Lung (tissue), 12 donors: ENCODE results near the gene RABGAP1. TPM values are rescaled to one million over a fixed set of nuclear protein-coding genes. Genes with fewer than 3 reads are reported as not detected.

ENCODE experiments used
- ATAC-seq: fragments of 200-7000 bp; cut with Tn5 transposase; one replicate; pipeline ENCODE4 v1.9.1; 2020; ENCODE audit warnings: moderate number of reproducible peaks; ENCODE audit not compliant: insufficient read depth, low FRiP score
- DNase-seq, 3 donors: peaks; one replicate each; pipeline ENCODE4 v3.0.0-alpha.2; 2013 to 2017
- H3K27ac ChIP-seq, 2 donors: one replicate each; pipeline ENCODE4 v1.5.1; 2013; ENCODE audit warnings: mild to moderate bottlenecking in 2 of 2, moderate library complexity in 2 of 2, control low read depth in 1 of 2, inconsistent platforms in 1 of 2, low read depth in 1 of 2, low read length in 1 of 2
- H3K27me3 ChIP-seq, 3 donors: one replicate each; pipeline ENCODE4 v1.5.1; 2013; ENCODE audit warnings: low read length in 2 of 3; ENCODE audit not compliant: control insufficient read depth in 3 of 3, insufficient read depth in 3 of 3
- H3K36me3 ChIP-seq, 4 donors: one replicate each; pipeline ENCODE4 v1.5.1; 2013; ENCODE audit warnings: low read length in 4 of 4, mild to moderate bottlenecking in 1 of 4, moderate library complexity in 1 of 4; ENCODE audit not compliant: control insufficient read depth in 4 of 4, insufficient read depth in 4 of 4
- H3K4me1 ChIP-seq, 5 donors: one replicate each; pipeline ENCODE4 v1.5.1; 2013; ENCODE audit warnings: low read length in 5 of 5, mild to moderate bottlenecking in 2 of 5, moderate library complexity in 1 of 5; ENCODE audit not compliant: control insufficient read depth in 5 of 5, insufficient read depth in 5 of 5
- H3K4me3 ChIP-seq: one replicate; pipeline ENCODE4 v1.5.1; 2013; ENCODE audit warnings: mild to moderate bottlenecking, control low read depth, moderate library complexity
- H3K9ac ChIP-seq, 2 donors: one replicate each; pipeline ENCODE4 v1.5.1; 2013; ENCODE audit warnings: low read length in 2 of 2, control low read depth in 1 of 2; ENCODE audit not compliant: insufficient read depth in 1 of 2
- H3K9me3 ChIP-seq, 4 donors: one replicate each; pipeline ENCODE4 v1.5.1; 2013; ENCODE audit warnings: low read length in 3 of 4, mild to moderate bottlenecking in 1 of 4, moderate library complexity in 1 of 4; ENCODE audit not compliant: control insufficient read depth in 4 of 4, insufficient read depth in 3 of 4
- WGBS, 2 donors: extraction: QIAGEN DNeasy Blood & Tissue Kit; methylation state at CpG; one replicate each; pipeline ENCODE4 v1.1.7; 2013; 5-methylcytosine and 5-hydroxymethylcytosine counted together
- polyA plus RNA-seq, 2 donors: library from polyadenylated mRNA; stranded (reverse); fragments of 200-250 nt; gene quantifications; one replicate each; pipeline ENCODE4 v1.2.1, GENCODE V29; 2013
- total RNA-seq, 2 donors: library from RNA; depleted of rRNA in 1 of 2; stranded (reverse); fragments of >200 nt in 1 of 2; gene quantifications; one replicate each; pipeline ENCODE4 v1.2.1, GENCODE V29; 2014 to 2021
- TF ChIP-seq, protein P1 (sequence below): IDR thresholded peaks from 2 replicates; pipeline ENCODE4 v1.5.1; 2012; ENCODE audit warnings: mild to moderate bottlenecking; ENCODE audit errors: control extremely low read depth, extremely low read depth
- donor health status: control.
- donor health status: control.
- donor health status: Bipolar disorder and iron deficiency.
- donor health status: healthy.
- donor health status: DM: yes; HTN: yes; CAD: no.

RABGAP1 gene
- total and polyA plus RNA-seq, 4 donors, result 9.6 to 103 (median 34.9) TPM

DNA sequence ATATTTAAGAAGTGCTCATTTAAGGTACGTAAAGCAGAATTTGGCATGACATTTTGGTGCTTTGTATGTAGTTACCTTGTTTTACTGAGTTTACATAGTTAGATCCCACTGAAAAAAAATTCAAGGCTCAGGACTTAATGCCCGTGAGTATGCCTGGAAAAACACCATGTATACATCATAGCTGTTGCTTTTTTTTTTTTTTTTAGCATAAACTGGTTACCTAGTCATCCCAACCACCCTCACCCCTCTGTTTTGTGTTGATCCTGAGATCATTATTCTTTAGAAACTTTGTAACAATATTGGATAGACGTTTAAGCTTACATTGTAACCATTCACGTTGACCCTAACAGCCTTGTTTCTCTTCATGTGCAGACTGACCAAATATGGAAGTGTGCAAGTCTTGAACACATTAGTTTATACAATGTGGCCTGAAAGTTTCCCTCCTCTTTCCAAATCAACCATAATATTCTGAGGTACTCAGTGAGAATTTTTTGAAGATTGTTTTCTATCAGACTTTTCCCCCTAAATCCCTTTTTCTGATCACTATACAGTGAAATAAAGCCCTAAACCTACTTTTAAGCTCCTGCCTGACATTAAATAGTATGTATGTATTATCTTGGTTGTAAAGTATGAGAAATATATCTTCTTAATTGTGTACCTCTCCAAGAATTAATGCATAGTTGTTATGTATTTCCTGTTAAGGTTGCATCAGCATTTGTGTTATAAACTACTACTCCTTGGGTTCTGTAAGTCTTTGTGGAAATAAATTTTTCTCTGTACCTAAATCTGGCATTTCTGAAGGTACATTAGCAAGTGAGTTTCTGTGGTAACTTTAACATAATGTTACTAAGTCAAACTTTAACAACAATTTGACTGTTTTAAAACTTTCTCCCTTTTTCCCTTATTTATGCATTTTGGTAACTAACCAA is 4.4 kb downstream of the RABGAP1 start:
- Histone ChIP-seq H3K27ac (no peak overlapping the region), H3K9me3 (no peaks in the 10 kb centered on the region), H3K9ac (no peak overlapping the region), H3K4me3 (no peak overlapping the region), H3K4me1 (peaks cover 4 to 25% (median 12%) of the 10 kb centered on the region in 5 donors), H3K27me3 (no peaks in the 10 kb centered on the region), H3K36me3 (peaks cover 0 to 4% (median 0%) of the 10 kb centered on the region in 4 donors)
- DNase-seq (no peak), ATAC-seq (no peak)
- 77 to 78% methylated on average over 4 of the region's 4 CpGs for WGBS, 2 donors
- TF ChIP-seq, protein P1, sequence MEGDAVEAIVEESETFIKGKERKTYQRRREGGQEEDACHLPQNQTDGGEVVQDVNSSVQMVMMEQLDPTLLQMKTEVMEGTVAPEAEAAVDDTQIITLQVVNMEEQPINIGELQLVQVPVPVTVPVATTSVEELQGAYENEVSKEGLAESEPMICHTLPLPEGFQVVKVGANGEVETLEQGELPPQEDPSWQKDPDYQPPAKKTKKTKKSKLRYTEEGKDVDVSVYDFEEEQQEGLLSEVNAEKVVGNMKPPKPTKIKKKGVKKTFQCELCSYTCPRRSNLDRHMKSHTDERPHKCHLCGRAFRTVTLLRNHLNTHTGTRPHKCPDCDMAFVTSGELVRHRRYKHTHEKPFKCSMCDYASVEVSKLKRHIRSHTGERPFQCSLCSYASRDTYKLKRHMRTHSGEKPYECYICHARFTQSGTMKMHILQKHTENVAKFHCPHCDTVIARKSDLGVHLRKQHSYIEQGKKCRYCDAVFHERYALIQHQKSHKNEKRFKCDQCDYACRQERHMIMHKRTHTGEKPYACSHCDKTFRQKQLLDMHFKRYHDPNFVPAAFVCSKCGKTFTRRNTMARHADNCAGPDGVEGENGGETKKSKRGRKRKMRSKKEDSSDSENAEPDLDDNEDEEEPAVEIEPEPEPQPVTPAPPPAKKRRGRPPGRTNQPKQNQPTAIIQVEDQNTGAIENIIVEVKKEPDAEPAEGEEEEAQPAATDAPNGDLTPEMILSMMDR, result no peak

- Histone ChIP-seq H3K27ac (no peak overlapping the region), H3K9me3 (no peaks in the 10 kb centered on the region), H3K27me3 (no peaks in the 10 kb centered on the region), H3K4me1 (peaks cover 4 to 20% (median 14%) of the 10 kb centered on the region in 5 donors), H3K36me3 (peaks cover 0 to 4% (median 0%) of the 10 kb centered on the region in 4 donors), H3K4me3 (no peak overlapping the region), H3K9ac (no peak overlapping the region)
- ATAC-seq, result no peak
- 72 to 75% methylated on average over 1 of the region's 1 CpG for WGBS, 2 donors
- DNase-seq, result no peak
- TF ChIP-seq, protein P1, result no peak
Measured at GRCh38 chr9:122946461-122947005, 5.7 kb downstream of the RABGAP1 start.

DNA sequence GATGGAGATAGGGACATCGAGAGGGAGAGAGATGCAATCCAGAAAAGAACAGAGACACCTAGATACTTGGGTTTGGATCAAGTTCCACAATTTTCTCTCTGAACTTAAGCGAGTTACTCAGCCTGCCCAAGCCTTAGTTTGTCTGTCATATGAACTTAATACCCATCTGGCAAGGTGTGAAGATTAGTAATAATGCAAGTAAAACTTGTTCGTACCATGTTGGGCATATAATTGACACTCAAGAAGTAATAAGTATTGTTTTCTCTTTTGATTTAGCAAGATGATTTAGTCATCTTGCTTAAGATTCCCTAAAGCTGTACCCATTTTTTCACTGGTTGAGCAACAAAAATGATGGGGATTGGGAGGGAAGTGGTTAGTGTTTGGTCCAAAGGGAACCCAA is 7.5 kb downstream of the RABGAP1 start:
- no peaks in the 10 kb centered on the region for H3K9me3 ChIP-seq
- ATAC-seq (no peak), DNase-seq (no peak)
- TF ChIP-seq, protein P1, result no peak
- no peak overlapping the region for H3K9ac ChIP-seq
- H3K27ac ChIP-seq, result peak overlapping the region in 1 of 2 donors; percentile 16
- peaks cover 3 to 16% (median 10%) of the 10 kb centered on the region in 5 donors for H3K4me1 ChIP-seq
- peaks cover 0 to 4% (median 0%) of the 10 kb centered on the region in 4 donors for H3K36me3 ChIP-seq
- no peak overlapping the region for H3K4me3 ChIP-seq
- H3K27me3 ChIP-seq, result no peaks in the 10 kb centered on the region
- WGBS, 2 donors, result 85 to 92% methylated on average over 3 of the region's 3 CpGs
